ENCODE data around the gene KRT80.

Gene KRT80

GRCh38 chr12:52127683-52128450 lies 63.9 kb downstream of the KRT80 start:
- TF ChIP-seq ZNF274 (IDR thresholded peaks at IDR 0.05; ENCODE audit: low read depth, low read length), result no peak
- no peak overlapping the region for H3K4me3 ChIP-seq (ENCODE audit: low read length)

GRCh38 chr12:52126605-52127578 lies 64.9 kb downstream of the KRT80 start:
- H3K4me3 ChIP-seq (ENCODE audit: low read length), result no peak overlapping the region
- TF ChIP-seq ZNF274 (IDR thresholded peaks at IDR 0.05; ENCODE audit: low read depth, low read length), result no peak

- H3K4me3 ChIP-seq (ENCODE audit: low read length), result no peak overlapping the region
- TF ChIP-seq ZNF274 (IDR thresholded peaks at IDR 0.05; ENCODE audit: low read depth, low read length), result no peak
Observed at GRCh38 chr12:52126050-52126604, 65.7 kb downstream of the KRT80 start.

GRCh38 chr12:52125476-52125900 lies 66.3 kb downstream of the KRT80 start:
- H3K4me3 ChIP-seq (ENCODE audit: low read length), result no peak overlapping the region
- no peak for TF ChIP-seq ZNF274 (IDR thresholded peaks at IDR 0.05; ENCODE audit: low read depth, low read length)

GRCh38 chr12:52123487-52124186 lies 68.2 kb downstream of the KRT80 start:
- TF ChIP-seq ZNF274 (IDR thresholded peaks at IDR 0.05; ENCODE audit: low read depth, low read length), result no peak
- no peak overlapping the region for H3K4me3 ChIP-seq (ENCODE audit: low read length)

- no peak for TF ChIP-seq ZNF274 (IDR thresholded peaks at IDR 0.05; ENCODE audit: low read depth, low read length)
- no peak overlapping the region for H3K4me3 ChIP-seq (ENCODE audit: low read length)
Observed at GRCh38 chr12:52122904-52123303, 68.9 kb downstream of the KRT80 start.

- TF ChIP-seq ZNF274 (IDR thresholded peaks at IDR 0.05; ENCODE audit: low read depth, low read length), result no peak
- H3K4me3 ChIP-seq (ENCODE audit: low read length), result no peak overlapping the region
Observed at GRCh38 chr12:52122540-52122871, 69.3 kb downstream of the KRT80 start.

GRCh38 chr12:52121824-52122539 lies 69.8 kb downstream of the KRT80 start:
- H3K4me3 ChIP-seq (ENCODE audit: low read length), result no peak overlapping the region
- no peak for TF ChIP-seq ZNF274 (IDR thresholded peaks at IDR 0.05; ENCODE audit: low read depth, low read length)

- TF ChIP-seq ZNF274 (IDR thresholded peaks at IDR 0.05; ENCODE audit: low read depth, low read length), result no peak
- no peak overlapping the region for H3K4me3 ChIP-seq (ENCODE audit: low read length)
Observed at GRCh38 chr12:52120951-52121823, 70.6 kb downstream of the KRT80 start.

GRCh38 chr12:52119398-52120254 lies 72.2 kb downstream of the KRT80 start:
- no peak overlapping the region; the same call in 1 of the 2 replicates for H3K4me3 ChIP-seq (ENCODE audit: low read length)
- TF ChIP-seq ZNF274 (IDR thresholded peaks at IDR 0.05; ENCODE audit: low read depth, low read length), result no peak
